GM21360 (cell line): Measurements from ENCODE around the gene ZNG1B.
"Not testable (repeated sequence)": the region's sequence is repeated elsewhere in the genome, so short reads cannot be mapped to it uniquely, and the experiment has no call there.

ENCODE experiments used
- ATAC-seq: cut with Tn5 transposase; IDR thresholded peaks from one replicate; pipeline ENCODE4 v1.9.1; 2021; ENCODE audit warnings: mild to moderate bottlenecking, moderate library complexity; ENCODE audit not compliant: unreplicated experiment

ZNG1B gene

GRCh38 chr2:113503094-113504042 lies 65.9 kb downstream of the ZNG1B start:
- not testable (repeated sequence) for ATAC-seq

- not testable (repeated sequence) for ATAC-seq
Observed at GRCh38 chr2:113504081-113504480, 66.6 kb downstream of the ZNG1B start.

- ATAC-seq = not testable (repeated sequence)
Observed at GRCh38 chr2:113507394-113508140, 70.1 kb downstream of the ZNG1B start.

GRCh38 chr2:113508187-113508586 lies 70.7 kb downstream of the ZNG1B start:
- ATAC-seq = not testable (repeated sequence)

GRCh38 chr2:113510913-113511312 lies 73.4 kb downstream of the ZNG1B start:
- not testable (repeated sequence) for ATAC-seq

GRCh38 chr2:113511859-113512258 lies 74.4 kb downstream of the ZNG1B start:
- ATAC-seq = not testable (repeated sequence)

- ATAC-seq = not testable (repeated sequence)
Observed at GRCh38 chr2:113515457-113515856, 78.0 kb downstream of the ZNG1B start.

GRCh38 chr2:113515995-113516394 lies 78.5 kb downstream of the ZNG1B start:
- not testable (repeated sequence) for ATAC-seq

- not testable (repeated sequence) for ATAC-seq
Observed at GRCh38 chr2:113517025-113517424, 79.5 kb downstream of the ZNG1B start.

- not testable (repeated sequence) for ATAC-seq
Observed at GRCh38 chr2:113520837-113521236, 83.3 kb downstream of the ZNG1B start.

GRCh38 chr2:113521492-113521891 lies 84.0 kb downstream of the ZNG1B start:
- not testable (repeated sequence) for ATAC-seq

GRCh38 chr2:113524986-113525385 lies 87.5 kb downstream of the ZNG1B start:
- not testable (repeated sequence) for ATAC-seq

GRCh38 chr2:113527350-113528045 lies 90.0 kb downstream of the ZNG1B start:
- ATAC-seq = peak; percentile 71

- not testable (repeated sequence) for ATAC-seq
Observed at GRCh38 chr2:113528126-113528525, 90.6 kb downstream of the ZNG1B start.

GRCh38 chr2:113528904-113529303 lies 91.4 kb downstream of the ZNG1B start:
- ATAC-seq = not testable (repeated sequence)

- not testable (repeated sequence) for ATAC-seq
Observed at GRCh38 chr2:113532991-113533390, 95.5 kb downstream of the ZNG1B start.

- ATAC-seq = not testable (repeated sequence)
Observed at GRCh38 chr2:113536573-113536972, 99.1 kb downstream of the ZNG1B start.

- ATAC-seq = not testable (repeated sequence)
Observed at GRCh38 chr2:113540834-113541203, 103.3 kb downstream of the ZNG1B start.

GRCh38 chr2:113541204-113541975 lies 103.9 kb downstream of the ZNG1B start:
- not testable (repeated sequence) for ATAC-seq

- ATAC-seq = not testable (repeated sequence)
Observed at GRCh38 chr2:113541976-113542485, 104.5 kb downstream of the ZNG1B start.
